ENCODE measurements around the gene ZNF565.

DNA sequence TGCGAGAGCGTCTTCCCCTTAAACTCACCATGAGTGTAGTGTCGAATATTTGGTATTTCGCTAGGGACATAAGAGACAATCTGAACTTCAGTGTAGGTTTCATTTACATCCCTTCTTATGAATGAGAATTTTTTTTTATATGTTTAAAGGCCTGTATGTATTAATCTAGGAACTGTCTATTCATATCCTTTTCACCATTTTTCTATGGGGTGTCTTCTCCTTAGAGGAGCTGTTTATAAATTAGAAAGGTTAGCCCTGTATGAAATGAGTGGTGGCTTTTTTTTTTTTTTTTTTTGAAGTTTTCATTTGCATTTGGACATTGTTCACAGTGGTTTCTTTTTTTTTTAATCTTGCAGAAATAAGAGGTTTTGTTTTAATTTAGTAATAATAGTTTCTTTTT lies 8.0 kb upstream of the ZNF565 start:
- no peak for TF ChIP-seq CTCF (IDR thresholded peaks at IDR 0.05)
- TF ChIP-seq POLR2A (IDR thresholded peaks at IDR 0.05): no peak

All from Peyer's patch (tissue), 4 donors.